GM18868 (cell line): Measurements from ENCODE around the gene SHC1.

Source experiments
- ATAC-seq: cut with Tn5 transposase; IDR thresholded peaks from one replicate; pipeline ENCODE4 v1.9.1; 2021; ENCODE audit warnings: mild to moderate bottlenecking, moderate library complexity; ENCODE audit not compliant: unreplicated experiment

Gene SHC1

DNA sequence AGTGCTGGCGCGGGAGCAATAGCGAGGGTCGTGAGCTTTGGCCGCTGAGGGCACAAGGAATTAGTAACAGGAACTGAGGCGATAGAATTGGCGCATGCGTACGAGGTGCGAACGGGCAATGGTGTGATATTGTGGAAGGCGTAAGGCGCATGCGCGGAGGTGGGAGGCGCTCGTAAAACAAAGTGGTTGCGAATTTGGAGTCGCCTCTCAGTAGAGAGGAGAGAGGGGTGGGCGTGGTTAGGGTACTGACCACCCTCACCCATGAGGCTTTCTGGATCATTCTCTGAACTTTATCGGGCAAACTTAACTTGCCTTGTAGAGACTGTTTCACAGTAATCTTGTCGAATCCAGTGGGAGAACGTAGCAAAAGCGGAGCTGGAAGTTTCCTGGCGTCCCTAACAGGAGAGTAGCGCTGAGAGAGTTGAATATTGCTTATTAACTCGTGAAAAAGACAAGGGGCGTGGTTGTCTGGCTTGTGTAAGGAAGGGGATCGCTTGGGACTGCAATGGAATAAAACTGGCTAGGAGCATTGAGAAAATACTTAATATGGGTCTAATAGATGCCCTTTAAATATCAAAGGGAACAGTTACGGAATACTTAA is 4.4 kb upstream of the SHC1 start:
- peak; percentile 50 for ATAC-seq

DNA sequence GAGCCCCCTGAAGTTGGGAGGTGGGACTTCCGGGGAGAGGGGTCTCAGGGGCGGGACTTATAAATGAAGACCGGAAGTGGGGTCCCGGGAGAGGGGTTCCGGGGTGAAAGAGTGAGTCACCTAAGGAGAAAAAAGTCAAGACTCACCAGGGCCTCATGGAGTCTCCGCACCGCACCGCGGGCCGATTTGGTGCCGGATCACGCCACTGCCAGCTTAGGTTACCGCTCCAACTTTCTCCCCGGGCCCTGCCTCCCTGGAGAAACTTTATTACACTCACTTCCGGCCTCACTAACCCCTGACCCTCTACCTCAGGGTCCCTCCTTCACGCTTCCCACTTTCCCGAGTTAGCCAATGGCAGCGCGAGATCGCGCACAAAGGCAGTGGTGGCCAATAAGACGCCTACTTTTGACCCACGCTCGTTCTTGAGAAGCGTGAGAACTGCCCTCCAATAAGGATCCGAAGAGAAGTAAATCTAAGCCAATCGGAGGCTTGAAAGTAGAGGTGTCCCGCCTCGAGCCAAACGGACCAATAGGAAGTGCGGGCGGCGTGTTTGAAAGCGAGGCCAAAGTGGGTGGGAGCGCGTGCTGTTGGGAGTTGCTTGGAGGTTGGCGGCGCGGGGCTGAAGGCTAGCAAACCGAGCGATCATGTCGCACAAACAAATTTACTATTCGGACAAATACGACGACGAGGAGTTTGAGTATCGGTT is 3.7 kb upstream of the SHC1 start, which contains the start of gene CKS1B:
CKS1B (plus strand) TSS at position 580 of the 706 bp plus-strand sequence; CDS start at position 645, 65 bp downstream.
- peak; percentile 74 for ATAC-seq

DNA sequence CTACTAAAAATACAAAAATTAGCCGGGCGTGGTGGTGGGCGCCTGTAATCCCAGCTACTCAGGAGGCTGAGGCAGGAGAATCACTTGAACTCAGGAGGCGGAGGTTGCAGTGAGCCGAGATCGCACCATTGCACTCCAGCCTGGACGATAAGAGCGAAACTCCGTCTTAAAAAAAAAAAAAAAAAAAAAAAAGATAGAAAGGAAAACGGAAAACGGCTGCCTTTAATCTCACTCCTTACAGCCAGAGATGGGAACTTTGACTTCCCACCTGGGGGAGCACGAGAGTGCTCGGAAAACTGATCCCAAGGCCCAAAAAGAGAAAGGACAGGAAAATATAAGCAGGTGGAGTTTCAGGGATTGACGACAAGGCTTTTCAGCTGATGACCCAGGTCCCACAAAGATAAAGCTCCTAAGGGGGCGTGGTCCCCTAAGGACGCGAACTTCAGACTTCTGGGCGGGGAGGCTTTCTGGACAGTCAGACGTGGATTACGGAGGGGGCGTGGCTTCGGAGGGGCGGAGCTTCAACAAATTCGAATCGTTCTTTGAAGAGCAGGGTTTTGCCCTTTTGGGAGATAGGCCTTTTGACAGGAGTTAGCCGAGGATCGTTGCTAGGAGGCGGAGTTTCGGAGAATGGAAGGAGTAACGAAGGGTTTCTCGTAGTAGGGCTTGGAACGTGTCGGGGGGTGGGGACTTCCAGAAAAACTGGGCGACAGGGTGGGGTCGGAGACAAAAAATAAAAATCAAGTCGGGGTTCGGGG is 3.0 kb upstream of the SHC1 start:
- ATAC-seq: no peak

DNA sequence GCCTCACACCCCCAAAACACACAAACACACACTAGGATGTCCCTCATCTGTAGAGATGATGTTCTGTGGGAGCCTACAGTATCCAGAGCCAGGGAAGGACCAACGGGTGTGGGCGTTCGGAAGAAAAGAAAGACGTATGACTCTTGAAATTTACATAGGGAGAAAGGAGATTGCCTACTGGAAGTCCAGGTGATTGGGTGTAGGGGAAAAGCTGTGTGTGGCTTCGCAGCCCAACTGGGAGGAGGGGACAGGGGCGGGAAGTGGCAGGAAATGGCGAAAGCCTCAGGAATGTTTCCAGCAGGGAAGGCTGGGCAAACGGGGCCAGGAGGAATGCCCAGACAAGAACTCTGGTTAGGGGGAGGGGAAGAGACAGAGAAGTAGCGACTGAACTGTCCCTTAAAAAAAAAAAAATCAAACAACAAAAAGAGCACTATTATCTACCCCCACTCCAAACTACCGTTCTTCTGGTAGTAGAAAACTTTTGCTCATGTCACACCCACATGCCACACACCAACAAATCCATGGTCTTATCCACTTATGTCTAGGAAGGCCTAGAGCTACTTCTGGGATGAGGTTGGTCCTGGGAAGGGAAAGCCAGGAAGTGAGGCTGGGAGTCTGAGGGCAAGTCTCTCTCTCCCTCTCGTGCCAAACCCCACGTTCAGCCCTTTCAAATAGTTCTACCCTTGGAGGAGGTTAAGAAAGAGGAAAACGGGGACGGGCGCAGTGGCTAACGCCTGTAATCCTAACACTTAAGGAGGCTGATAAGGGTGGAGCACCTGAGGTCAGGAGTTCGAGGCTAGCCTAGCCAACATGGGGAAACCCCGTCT is 2.2 kb upstream of the SHC1 start:
- ATAC-seq: no peak

DNA sequence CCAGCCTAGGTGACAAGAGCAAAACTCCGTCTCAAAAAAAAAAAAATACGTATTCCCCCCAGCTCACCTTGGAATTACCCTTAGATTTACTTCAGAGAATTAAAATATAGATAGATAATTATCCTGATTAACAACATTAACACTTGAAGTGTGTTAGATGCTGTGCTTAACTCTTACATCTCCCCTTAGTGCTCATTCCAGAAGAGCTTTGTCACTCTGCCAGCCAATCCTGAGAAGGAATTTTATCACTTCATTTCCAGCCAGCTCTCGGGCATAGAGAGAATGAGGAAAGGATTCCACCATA is 1.6 kb upstream of the SHC1 start:
- no peak for ATAC-seq

DNA sequence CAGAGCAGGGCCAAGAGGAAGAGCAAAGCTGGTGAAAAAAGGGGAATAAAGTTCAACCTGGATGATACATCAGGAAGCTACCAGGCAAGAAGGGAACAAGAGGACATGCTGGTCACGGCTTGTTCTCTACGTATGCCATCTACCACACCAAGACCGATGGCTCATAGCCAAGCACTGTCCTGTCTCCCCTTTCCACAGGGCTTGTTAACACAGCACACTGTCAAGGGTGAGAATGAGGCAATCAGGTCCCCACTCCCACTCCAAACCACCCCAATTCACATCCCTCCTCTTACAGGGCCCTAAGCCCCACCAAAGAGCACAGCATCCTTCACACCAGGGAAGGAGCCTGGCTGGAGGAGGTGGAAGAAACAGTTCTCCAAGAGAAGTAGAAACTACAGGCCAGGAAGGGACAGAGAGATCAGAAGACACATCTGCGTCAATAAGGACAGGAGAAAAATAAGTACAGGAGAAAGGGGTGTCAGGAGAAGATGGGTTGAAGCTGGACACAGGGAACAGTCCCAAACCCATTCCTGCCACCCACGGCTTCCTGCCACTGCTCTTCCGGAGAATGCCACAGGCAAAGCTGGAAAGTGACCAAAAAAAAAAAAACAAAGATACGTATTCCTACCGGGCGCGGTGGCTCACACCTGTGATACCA is 923 bp upstream of the SHC1 start:
- ATAC-seq: no peak

DNA sequence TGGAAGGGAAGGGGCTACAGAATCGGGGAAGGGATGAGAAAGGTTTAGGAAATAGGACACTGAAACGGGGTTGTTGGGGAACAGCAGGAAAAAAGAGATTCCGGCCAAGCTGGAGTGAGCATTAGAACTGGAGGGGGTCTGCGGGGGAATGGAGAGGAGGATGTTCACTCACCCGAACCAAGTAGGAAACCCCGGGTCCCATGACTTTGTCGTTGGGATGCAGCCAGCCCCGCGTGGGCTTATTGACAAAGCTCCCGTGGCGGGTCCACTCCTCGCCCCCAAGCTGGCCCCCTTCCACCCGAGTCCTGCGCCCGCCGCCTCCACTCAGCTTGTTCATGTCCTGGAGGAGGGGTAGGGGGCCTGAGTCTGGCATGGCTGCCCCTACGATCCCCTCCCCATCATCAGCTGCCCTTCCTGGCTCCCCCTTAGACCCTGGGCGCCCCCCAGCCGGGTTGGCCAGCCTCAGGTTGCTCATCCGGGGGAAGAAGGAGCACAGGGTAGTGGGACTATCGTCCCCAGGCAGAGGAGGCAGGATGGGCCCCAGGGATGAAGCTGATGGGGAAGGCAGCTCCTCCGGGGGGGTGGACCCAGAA is 591 bp downstream of the SHC1 start:
- no peak for ATAC-seq

DNA sequence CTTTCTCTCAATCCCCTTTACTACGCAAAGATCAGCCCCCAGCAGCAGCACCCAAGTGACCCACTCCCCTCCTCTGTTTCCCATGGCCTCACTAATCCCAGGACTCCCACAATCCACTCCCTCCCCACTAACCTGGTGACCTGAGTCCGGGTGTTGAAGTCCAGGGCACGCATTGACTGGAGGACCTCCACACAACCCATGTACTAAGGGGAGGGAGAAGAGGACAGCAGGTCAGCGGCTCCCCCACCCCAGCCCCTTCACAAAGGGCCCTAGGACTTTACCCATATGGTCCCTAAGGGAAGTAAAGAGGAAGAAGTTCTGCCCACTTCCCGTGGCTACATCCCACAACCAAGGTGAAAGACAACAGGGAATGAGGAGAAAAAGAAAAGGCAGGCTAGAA is 1.3 kb downstream of the SHC1 start:
- no peak for ATAC-seq

DNA sequence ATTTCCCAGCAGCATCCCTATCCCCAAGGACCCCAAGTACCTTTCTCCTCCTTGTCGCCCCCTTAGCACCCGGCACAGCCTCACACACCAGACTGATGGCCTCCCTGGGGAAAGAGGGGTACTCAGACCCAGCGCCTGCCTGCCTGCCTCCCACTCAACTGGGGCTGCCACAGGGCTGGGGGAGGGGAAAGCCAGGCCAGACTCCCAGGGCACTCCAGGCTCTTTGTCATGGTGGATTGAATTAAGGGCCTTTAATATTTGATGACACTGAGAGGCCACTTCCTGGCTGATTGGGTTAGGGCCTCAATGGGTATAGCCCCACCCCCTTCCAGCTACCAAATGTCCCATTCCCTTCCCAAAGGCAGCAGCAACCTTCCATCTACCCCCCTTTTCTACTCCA is 1.8 kb downstream of the SHC1 start:
- no peak for ATAC-seq

DNA sequence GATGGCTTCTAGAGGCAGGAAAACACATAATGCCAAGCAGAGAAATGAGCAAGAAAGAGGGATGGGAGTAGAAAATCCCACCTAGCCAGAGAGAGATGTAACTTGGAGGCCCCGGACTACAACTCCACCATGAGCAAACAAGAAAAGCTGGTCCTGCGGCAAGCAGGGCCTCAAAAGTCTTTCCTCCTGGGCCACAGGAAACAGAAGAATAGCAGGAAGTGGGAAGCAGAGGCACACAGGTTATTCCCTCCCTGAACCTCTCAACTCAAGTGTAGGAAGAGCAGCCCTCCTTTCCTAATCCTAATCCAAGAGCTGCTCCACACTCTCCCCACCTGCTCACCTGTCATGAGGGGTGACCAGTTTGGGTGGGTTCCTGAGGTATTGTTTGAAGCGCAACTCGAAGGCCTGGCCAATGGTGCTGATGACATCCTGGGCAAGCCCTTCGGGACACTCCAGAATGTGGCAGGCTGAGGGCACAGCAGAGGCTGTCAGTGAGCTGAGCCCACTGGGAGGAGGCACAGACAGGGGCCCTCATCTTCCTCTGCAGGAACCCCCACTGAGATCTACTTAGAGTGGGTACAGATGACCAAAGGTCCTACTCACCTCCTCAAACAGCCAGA is 3.1 kb downstream of the SHC1 start:
- ATAC-seq: no peak

DNA sequence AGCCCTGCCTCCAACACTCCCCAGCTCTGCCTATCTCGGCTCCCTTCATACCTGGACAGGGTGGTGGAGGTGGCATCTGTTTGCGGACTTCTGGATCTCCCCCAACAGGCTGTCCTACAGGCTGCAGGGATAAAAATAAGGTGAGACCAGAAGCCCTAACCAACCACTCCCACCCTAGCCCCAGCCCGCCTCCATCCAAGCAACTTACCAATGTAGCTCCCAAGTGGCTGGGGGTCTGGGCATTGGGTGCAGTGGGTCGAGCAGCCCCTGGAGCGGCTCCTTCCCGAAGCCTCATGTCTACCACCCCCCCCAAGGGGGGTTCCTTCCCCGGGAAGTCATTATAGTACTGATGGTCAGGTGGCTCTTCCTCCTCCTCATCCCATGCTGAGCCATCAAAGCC is 4.4 kb downstream of the SHC1 start:
- ATAC-seq: no peak

DNA sequence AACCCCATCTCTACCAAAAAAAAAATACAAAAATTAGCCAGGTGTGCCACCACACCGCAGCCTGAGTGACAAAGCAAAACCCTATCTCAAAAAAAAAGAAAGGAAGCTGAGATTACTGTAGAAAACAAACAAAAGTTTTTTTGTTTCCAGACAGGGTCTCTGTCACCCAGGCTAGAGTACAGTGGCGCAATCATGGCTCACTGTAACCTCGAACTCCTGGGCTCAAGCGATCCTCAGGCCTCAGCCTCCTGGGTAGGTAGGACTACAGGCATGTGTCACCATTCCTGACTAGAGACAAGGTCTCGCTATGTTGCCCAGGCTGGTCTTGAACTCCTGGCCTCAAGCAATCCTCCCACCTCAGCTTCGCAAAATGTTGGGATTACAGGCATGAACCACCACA is 6.2 kb downstream of the SHC1 start:
- ATAC-seq: no peak

DNA sequence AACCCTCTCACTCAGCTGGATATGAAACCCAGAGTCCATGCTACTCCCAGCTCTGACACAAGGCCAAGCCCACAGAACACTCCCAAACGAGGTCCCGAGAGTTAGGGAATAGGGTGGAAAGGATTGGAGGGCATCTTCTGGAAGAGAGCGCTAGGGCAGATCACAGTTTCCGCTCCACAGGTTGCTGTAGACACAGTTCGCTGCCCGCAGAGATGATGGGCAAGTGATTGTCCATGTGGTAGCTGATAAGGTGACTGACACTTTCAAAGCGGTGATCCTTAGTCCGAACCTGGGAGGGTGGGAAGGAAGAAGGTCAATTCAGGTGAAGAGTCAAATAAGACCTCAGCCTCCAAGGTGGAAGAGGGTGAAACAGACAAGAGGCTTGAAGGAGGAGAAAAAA is 6.9 kb downstream of the SHC1 start:
- no peak for ATAC-seq

DNA sequence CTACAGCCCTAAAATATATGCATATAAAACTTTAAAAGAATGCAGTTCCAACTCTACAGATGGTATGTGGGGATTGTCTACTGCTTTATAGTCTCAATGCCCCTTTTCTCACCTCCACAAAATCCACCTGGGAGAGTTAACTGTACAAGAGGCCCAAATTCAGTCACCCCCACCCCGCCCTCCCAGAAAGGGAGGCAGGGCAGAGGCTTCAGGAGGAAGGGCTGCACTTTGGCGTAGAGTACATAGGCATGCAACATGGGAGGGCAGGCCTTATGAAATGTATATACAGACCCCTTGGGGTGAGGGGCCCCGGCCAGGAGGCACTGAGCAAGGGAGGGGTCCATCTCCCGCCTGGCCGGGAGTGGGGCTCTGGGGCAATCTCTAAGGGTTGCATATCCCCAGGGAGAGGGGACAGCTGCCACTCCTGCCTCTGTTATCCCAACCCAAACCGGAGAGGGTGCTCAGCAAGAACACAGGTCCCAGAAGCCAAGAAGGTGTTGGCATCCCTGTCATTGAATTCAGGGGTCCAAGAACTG is 7.7 kb downstream of the SHC1 start:
- no peak for ATAC-seq

DNA sequence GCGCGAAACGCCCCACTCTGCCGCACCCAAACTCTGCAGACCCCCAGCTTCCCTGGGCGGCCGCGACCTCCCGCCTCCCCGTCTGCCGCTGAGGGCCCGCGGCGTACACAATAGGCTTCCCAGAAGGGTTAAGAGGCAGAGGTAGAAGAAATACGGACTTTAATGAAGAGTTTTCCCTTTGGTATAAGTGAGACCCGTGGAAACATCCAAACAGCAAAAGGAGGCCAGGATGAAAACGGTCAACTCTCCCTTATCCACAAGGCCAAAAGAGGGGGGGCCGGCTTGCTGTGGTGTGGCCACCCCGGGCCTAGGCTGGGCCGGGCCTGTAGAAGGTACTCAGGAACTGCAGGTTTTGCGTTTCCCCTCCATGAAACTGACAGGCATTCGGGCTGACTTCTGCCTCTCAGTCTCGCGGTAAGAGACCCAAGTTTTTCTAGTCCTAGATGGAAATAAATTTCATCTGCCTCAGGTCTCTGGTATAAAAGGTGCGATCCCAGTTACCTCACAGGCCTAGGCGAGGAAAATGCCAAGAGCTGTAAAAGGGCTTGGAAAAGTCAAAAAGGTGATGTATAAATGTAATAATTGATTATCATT is 8.3 kb downstream of the SHC1 start:
- peak; percentile 11 for ATAC-seq

DNA sequence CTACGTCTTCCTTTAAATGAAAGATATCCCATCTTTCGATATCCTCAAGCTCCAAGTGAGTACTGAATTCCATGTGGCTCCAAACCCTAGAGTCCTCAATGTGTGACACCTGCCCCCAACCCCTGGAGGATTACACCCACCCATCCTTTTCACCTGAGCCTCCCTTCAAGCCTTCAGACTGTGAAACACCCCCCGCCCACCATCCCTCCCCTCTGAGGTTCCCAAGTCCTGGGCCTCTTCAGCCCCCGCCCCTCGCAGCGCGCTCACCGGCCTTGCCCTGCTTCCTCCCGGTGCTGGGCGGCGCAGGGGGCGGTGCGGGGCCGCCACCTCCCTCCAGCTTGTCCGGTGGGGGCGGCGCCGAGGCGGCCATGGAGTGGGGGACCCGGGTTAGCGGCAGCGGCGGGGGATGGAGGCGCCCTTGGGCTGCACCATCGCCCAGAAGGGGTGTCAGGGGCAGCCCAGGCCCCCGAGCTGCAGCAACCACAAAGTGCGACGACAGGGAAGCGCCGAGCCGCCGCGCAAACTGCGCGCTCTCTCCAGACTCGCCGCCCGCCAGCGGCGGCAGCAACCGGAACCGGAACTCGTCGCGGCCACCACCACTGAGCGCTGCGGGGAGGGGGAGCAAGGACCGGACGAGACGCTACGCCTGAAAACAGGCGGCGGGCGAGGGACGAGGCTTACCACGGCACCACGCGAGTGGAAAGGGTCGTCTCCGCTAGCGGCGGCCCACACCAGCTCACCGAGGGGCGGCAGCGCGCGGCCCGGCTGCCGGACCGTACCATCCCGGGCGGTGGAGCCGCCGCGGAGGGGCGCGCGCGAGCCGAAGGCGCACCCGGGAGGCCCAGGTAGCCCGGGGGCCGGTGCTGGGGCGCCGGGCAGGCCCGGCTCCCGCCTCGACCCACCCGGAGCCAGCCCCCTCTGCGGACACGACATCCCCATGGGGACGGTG is 9.1 kb downstream of the SHC1 start, which contains the start of gene PYGO2:
PYGO2 (minus strand) TSS at position 576 of the 949 bp plus-strand sequence; CDS start at position 370, 206 bp downstream.
- peak; percentile 79 for ATAC-seq

DNA sequence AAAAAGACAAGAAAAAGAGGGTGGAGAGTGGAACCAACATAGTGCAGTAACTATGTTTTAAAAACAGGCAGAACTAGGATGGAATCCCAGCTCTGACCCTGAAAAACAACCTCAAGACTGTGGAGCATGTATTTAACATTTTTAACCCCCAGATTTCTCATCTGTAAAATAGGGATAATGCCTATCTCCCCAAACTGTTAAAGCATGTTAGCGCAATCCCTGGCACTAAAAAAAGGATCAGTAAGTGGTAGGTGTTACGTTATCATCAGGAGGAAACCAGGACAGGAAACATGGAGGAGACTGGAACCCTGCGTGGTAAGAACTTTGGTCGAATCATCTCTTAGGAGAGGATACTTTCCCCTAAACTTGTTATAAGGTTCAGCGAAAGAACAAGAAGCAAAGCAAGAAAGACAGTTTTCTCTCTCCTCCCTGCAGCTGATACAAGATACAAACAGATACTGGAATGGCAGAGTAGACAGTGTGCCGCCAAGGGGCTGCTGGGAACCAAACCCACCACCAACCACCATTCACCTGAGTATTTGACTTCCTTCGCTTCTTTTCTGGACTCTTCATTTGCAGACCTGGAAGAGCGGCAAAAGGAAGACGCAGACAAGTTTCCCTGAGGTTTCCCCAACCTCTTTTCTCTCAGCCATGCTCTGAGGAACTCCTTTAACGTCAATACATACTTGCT is 10.0 kb downstream of the SHC1 start:
- ATAC-seq: no peak

DNA sequence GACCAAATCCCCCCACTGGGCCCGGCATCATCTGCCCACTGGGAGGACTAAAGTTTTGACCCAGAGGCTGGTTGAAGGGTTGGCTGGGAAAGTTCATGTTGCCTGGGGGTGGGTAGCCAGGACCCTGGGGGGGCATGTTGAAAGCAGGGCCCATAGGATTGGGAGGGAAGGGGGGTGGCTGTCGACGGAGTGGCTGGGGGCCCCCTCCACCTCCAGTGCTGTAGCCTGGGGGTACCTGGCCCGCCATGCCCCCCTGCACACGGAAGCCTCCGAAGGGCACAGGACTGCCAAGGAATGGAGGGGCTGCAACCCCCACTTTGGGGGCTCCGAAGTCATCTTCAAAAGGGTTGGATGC is 11.1 kb downstream of the SHC1 start:
- no peak for ATAC-seq
